Measurements from ENCODE around the gene MARCHF5.

Gene MARCHF5

DNA sequence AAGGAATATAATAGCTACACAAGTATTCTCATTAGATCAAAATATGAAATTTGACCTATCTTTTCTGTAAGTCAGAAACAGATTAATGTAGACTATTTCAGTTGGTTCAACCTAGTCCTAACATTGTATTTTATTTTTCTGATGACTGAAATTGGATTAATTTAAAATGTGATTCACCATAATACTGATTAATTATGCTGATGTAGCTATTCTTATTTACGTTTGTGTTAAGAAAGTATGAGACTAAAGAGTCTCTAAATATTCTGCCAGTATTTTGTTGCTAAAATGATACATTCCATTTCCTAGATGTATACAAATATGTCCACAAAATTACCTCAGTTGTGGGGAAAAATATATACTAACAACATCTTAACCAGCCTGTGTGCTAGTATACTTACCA is 18.3 kb downstream of the MARCHF5 start:
- TF ChIP-seq, protein P1, sequence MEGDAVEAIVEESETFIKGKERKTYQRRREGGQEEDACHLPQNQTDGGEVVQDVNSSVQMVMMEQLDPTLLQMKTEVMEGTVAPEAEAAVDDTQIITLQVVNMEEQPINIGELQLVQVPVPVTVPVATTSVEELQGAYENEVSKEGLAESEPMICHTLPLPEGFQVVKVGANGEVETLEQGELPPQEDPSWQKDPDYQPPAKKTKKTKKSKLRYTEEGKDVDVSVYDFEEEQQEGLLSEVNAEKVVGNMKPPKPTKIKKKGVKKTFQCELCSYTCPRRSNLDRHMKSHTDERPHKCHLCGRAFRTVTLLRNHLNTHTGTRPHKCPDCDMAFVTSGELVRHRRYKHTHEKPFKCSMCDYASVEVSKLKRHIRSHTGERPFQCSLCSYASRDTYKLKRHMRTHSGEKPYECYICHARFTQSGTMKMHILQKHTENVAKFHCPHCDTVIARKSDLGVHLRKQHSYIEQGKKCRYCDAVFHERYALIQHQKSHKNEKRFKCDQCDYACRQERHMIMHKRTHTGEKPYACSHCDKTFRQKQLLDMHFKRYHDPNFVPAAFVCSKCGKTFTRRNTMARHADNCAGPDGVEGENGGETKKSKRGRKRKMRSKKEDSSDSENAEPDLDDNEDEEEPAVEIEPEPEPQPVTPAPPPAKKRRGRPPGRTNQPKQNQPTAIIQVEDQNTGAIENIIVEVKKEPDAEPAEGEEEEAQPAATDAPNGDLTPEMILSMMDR (IDR thresholded peaks at IDR 0.05), result no peak

GRCh38 chr10:92313750-92314149 is 22.8 kb downstream of the MARCHF5 start:
- TF ChIP-seq, protein P1 (IDR thresholded peaks at IDR 0.05), result no peak

- TF ChIP-seq, protein P1 (IDR thresholded peaks at IDR 0.05), result no peak
Observed at GRCh38 chr10:92316610-92317009, 25.6 kb downstream of the MARCHF5 start.

GRCh38 chr10:92323079-92323478 is 32.1 kb downstream of the MARCHF5 start:
- TF ChIP-seq, protein P1 (IDR thresholded peaks at IDR 0.05), result no peak

DNA sequence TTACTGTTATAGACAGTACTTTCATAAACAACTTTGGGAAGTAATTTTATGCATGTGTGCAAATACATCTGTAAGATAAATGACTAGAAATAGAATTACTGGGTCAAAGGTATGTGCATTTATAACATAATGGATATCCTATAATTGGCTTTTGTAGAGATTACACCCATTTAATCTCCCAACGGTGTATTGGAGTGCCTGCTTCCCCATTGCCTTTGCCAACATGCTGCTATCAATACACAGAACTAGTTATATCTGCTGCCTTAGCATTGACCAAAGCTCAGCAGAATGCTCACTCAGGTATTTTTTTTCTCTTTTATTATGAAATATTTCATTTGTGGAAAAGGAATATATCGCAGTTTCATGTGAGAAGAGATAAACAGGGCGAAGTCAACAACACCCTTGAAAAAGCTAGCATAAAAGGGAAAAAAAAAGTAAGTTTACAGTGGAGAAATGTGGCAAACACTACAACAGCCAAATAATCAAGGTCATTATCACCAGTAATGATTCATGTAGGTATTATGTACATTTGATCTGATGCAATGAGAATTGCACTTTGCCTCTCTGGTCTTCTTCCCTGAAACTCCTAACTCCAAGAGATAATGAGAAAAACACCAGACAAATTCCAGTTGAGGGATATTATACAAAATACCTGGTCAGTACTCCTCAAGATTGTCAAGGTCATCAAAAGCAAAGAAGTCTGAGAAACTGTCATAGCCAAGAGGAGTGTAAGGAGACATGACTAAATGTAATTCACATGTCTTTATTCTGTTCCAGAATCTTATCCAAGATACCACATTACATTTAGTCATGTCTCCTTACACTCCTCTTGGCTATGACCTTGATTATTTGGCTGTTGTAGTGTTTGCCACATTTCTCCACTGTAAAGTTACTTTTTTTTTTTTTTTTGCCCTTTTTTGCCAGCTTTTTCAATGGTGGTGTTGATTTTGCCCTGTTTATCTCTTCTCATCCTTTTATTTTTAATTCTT is 36.8 kb downstream of the MARCHF5 start:
- TF ChIP-seq, protein P1 (IDR thresholded peaks at IDR 0.05), result no peak

- TF ChIP-seq, protein P1 (IDR thresholded peaks at IDR 0.05), result no peak
Observed at GRCh38 chr10:92328993-92329392, 38.0 kb downstream of the MARCHF5 start.

- TF ChIP-seq, protein P1 (IDR thresholded peaks at IDR 0.05), result no peak
Observed at GRCh38 chr10:92342796-92343195, 51.8 kb downstream of the MARCHF5 start.

Data from LNCAP (cell line).